IPS-NIHi7 (cell line): ENCODE data around the gene TNXB.
"Not testable (repeated sequence)": the region's sequence is repeated elsewhere in the genome, so short reads cannot be mapped to it uniquely, and the experiment has no call there.

Source experiments
- DNase-seq: peaks from one replicate; pipeline ENCODE4 v3.0.0; 2012; ENCODE audit warnings: mixed read lengths; ENCODE audit errors: extremely low spot score

Gene TNXB

GRCh38 chr6:32111424-32112066, 2.4 kb upstream of the TNXB start:
- no peak for DNase-seq

GRCh38 chr6:32110632-32111031, 1.5 kb upstream of the TNXB start:
- no peak for DNase-seq

GRCh38 chr6:32109765-32110160, 625 bp upstream of the TNXB start:
- DNase-seq: no peak

GRCh38 chr6:32108727-32109113, 418 bp downstream of the TNXB start:
- DNase-seq: no peak

- peak; percentile 21 for DNase-seq
Observed at GRCh38 chr6:32108094-32108627, 977 bp downstream of the TNXB start.

GRCh38 chr6:32107406-32107805, 1.7 kb downstream of the TNXB start:
- DNase-seq: no peak

GRCh38 chr6:32105433-32105832, 3.7 kb downstream of the TNXB start:
- DNase-seq: no peak

GRCh38 chr6:32102255-32102654, 6.9 kb downstream of the TNXB start:
- DNase-seq: no peak

- not testable (repeated sequence) for DNase-seq
Observed at GRCh38 chr6:32100251-32100650, 8.9 kb downstream of the TNXB start.

- DNase-seq: no peak
Observed at GRCh38 chr6:32097364-32097763, 11.8 kb downstream of the TNXB start.

GRCh38 chr6:32096394-32097258, 12.5 kb downstream of the TNXB start:
- DNase-seq: no peak

GRCh38 chr6:32096087-32096393, 13.1 kb downstream of the TNXB start:
- no peak for DNase-seq

GRCh38 chr6:32095338-32096086, 13.6 kb downstream of the TNXB start:
- DNase-seq: no peak

- no peak for DNase-seq
Observed at GRCh38 chr6:32092760-32093497, 16.2 kb downstream of the TNXB start.

- DNase-seq: no peak
Observed at GRCh38 chr6:32089082-32089828, 19.9 kb downstream of the TNXB start.

GRCh38 chr6:32088487-32089049, 20.6 kb downstream of the TNXB start:
- DNase-seq: no peak

GRCh38 chr6:32087574-32088486, 21.3 kb downstream of the TNXB start:
- DNase-seq: peak; percentile 92

GRCh38 chr6:32086661-32087573, 22.2 kb downstream of the TNXB start:
- DNase-seq: peak; percentile 58
